ENCODE data around the gene KIRREL3.
"Not testable (repeated sequence)": the region's sequence is repeated elsewhere in the genome, so short reads cannot be mapped to it uniquely, and the experiment has no call there.

Gene KIRREL3

DNA sequence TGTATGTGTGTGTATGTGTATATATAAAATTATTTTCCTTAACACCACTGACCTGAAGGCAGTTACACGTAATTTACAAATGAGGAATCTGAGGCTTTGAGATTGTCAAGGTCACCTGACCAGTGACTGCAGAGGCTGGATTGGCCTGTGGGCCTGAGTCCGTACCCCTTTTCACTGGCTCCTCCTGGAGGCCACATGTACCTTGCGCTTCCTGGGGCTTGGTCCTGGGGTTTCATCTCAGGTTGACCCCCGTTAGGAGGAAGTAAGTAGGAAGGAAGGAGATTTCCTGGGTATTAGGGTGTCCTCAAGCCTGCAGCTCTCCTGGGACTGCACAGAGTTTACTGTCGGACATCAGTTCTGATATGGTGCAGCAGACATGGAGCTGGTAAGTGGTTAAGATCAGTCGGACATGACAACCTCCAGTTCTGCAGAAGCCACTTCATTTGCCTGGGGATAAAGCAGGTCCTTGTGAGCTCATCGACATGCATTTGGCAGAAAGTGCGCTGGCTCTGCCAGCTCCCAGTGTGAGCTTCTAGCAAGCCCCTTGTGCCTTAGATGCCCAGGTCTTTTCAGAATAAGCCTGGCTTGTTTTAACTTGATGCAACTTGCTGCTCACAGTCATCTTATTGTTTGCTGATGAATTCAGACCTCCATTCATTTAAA, 608.5 kb downstream of the KIRREL3 start:
- peak; percentile 24 for DNase-seq

DNA sequence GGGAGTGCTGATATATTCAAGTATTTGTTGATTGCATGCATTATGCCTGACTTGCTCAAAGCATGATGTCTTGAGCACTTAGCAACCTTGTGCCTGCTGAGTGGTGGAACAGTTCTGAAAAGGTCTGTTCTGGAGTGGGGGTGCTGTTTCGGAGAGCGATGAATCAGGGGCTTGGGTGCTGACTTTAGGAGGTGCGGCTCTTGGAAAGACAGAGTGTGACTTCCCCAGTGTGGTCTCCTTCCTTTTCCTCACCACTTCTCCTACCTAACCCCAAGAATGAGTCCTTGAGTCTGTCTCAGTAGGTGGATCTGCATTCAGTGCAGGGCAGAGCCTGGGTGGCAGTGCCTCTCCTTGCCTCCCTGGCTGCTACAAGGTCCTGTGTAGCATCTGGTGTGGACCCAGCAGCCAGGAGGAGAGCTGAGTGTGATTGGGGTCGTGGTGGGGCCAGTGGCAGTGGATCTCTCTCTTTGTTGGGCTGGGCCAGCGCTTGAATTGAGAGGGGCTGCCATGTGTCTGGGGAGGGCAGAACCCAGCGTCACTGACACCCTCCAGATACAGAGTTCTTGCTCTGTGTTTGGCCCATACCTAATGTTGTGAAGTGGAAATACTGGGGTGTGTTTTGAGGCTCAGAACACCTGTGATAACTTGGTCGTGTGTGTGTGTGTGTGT, 609.1 kb downstream of the KIRREL3 start:
- no peak for DNase-seq

- no peak for DNase-seq
Measured at GRCh38 chr11:126390272-126390867, 610.2 kb downstream of the KIRREL3 start.

- no peak for DNase-seq
Measured at GRCh38 chr11:126387857-126388256, 612.7 kb downstream of the KIRREL3 start.

- DNase-seq, result peak; percentile 94
Measured at GRCh38 chr11:126386729-126387071, 613.9 kb downstream of the KIRREL3 start.

- no peak for DNase-seq
Measured at GRCh38 chr11:126385991-126386728, 614.4 kb downstream of the KIRREL3 start.

GRCh38 chr11:126384449-126385070, 616.0 kb downstream of the KIRREL3 start:
- peak; percentile 15 for DNase-seq

DNA sequence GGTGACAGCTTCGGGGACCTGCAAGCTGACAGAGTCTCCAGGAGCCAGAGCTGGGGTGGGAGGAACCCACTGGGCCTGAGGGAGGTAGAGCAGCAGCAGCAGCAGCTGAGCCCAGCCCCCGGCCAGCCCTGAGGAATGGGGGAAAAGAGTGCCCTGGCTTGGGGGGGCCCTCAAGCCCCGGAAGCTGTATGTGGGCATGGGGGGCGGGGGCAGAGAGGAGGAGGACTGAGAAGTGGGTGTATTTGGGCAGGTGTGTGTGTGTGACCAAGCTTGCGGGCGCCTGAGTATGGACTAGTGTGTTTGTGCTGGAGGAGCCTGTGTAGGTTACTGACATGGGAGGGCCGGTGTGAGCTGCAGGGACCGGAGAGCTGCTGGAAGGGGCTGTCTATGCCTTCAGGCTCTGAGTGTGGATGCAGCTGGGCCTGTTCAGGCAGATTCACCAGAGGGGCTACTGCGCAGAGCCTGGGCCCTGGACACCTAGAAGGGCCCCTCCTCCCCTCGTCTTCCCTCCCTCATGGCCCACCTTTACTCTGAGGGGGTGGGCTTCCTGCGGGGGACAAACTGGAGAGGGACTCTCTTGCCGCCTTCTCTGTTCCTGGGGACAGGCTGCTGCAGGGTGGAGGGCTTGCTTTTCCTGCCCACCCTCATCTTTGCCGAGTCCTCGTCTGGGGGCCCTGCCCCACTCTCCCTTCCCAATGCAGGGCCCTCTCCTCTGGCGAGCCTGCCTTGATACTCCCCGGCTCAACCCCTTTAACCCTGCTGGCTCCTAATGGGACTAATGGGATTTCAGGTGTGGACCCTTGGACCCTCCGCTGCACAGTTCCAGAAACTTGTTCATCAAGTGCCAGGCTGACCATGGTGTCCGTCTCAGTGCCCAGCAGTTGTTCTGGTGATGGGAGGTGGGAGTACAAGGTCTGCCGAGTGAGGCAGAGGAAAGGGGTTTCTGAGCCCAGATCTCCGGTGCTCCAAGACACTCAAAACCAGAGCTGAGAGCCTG, 616.9 kb downstream of the KIRREL3 start:
- DNase-seq, result no peak

- DNase-seq, result not testable (repeated sequence)
Measured at GRCh38 chr11:126382641-126383040, 617.9 kb downstream of the KIRREL3 start.

DNA sequence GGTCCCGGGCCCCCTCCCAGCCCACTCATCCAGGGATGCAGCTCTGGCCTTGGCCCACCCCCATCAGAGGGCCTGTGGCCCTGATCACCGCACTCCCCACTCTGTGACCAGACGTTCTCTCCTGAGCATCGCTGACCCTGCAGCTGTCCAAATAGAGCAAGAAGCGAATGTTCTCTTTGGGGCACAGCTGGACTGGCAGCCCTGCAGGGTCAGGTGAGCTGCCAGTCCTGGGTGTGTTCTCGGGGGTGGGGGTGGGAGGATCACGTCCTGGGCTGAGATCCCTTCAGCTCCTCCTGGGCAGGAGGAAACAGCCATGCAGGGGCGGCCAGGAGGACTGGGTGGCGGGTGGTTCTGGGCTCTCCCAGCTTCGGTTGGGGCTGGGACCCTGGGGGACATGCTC, 618.6 kb downstream of the KIRREL3 start:
- DNase-seq, result not testable (repeated sequence)

DNA sequence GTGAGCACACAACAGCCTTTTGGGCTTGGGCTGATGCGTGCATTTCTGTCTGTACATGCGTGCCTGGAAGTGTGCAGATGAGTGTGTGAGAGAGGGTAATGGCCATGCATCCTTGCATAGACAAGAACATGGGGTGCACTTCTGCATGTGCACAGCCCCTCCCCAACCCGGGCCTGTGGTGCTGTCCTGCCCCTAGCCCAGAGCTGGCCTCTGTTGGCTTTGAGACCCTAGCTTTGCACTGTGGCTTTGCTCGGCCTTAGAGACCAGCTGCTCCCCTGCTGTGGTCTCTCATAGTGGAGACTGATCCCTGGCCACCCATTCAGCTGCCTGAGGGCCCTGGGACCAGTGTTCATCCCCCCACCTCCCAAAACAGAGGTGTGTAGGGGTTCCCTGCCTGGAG, 619.7 kb downstream of the KIRREL3 start:
- DNase-seq, result no peak

DNA sequence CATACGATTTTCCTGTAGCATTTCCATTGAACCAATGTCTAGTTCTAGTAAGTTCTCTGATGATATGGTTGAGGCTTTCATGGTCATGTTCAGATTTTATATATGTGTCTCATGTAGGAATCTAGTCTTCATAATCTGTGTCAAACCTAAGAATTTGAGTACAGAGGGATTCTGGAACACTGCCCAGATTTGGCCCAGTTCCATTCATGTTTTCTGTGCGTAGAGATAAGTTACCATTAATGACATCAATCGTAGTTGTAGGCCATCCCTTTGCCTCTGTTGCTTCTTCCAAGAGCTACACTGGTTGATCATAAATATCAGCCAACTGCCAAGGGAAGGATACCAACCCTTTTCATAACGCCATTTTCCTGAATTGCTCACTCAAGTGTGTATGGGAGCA, 621.8 kb downstream of the KIRREL3 start:
- DNase-seq, result no peak

DNA sequence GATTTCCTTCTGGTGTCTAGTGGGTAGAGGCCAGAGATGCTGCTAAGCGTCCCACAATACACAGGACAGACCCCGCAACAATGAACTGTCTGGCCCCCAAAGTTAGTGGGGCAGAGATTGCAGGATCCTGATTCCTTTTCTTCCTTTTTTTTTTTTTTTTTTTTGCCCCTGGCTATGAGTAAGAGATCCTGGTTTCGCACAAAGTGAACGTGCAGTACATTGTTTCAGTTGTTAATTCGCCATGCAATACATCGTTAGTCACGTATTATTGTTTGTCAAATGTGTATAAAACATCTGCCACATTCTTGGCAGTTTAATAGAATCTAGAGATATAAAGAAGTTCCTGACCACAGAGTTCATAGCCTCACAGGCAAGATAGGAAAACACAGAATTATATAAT, 624.8 kb downstream of the KIRREL3 start:
- peak; percentile 31 for DNase-seq

DNA sequence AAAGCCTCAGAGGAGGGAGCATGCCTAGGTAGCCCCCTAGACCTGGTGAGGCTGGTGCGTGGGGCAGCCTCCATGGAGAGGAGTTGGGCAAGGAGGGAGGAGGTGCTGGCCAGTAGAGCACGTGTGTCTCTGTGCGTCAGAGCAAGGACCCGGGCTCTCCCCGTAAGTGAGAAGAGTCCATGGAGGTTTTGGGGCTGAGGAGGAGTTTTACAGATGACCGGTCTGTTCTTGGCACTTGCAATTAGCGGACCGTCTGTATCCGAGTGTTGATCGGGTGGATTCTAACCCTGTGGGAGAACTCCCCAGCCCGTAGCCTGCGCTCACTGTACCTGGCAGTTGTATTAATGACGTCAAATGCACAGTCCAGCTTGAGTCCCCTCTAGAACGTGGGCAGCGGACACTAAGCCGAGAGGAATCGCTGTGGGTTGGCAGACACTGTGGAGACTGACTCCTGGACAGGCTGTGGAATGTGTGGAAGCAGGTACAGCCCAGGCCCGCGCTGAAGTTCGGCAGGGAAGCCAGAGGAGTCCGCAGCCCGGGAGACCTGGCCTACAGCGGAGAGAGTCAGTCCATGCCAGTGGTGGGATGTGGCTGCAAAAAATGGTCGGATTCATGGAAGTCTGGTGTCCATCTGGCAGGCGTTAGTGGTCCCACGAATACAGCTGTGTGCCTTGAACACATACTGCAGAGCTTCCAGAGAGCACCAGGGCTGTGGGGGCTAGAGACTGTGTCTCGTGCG, 625.8 kb downstream of the KIRREL3 start:
- DNase-seq, result not testable (repeated sequence)

DNA sequence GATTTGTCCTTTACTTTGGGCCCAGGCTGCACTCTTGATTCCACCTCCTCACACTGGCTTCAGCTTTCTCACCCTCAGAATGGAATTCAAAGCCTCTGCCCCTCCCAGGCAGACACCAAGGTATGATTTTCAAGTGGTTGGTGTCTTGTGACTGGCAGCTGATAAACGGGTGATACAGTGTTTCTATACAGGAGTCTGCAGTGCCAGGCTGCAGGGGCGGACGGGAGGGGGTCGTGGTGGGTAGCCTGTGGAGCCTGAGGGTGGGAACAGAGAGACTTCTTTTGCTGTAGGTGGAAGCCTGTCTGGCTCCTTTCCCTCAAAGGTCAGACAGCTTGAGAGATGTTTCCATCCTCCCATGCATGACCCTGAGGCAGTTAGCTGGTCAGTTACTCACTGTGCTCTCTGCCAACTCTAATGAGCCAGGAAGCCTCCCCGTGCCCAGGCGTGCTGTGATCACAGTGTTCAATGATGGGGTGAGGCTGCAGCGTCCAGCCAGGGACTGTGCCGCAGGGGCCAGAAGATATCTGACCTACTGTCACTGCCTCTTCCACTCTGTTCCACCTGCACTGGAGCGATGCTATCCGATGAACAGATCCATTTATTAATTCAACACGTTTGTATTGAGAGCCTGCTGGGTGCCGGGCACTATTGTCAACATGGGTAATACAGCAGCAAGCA, 627.0 kb downstream of the KIRREL3 start:
- peak; percentile 55 for DNase-seq
